GM23248 (cell line): ENCODE results near the gene CTAG1B. TPM values are rescaled to one million over a fixed set of nuclear protein-coding genes. Genes with fewer than 3 reads are reported as not detected.
"Not testable (repeated sequence)": the region's sequence is repeated elsewhere in the genome, so short reads cannot be mapped to it uniquely, and the experiment has no call there.

Source experiments
- DNase-seq: peaks from one replicate; pipeline ENCODE4 v3.0.0-alpha.2; 2015
- H2AFZ ChIP-seq: fragments of 200-600 bp; sonication (generic); 2 replicates; pipeline ENCODE4 v1.6.1; 2016; ENCODE audit warnings: antibody characterized with exemption
- H3F3A ChIP-seq: fragments of 200-600 bp; sonication (generic); 2 replicates; pipeline ENCODE4 v1.6.1; 2016; ENCODE audit warnings: mild to moderate bottlenecking, antibody characterized with exemption, mixed run types; ENCODE audit not compliant: insufficient read depth
- H3K27ac ChIP-seq: fragments of 200-600 bp; sonication (generic); 2 replicates; pipeline ENCODE4 v1.5.1; 2016; ENCODE audit warnings: mild to moderate bottlenecking
- H3K27me3 ChIP-seq: fragments of 200-600 bp; sonication (generic); replicated peaks from 2 replicates; pipeline ENCODE4 v1.6.1; 2016; ENCODE audit warnings: mild to moderate bottlenecking; ENCODE audit not compliant: insufficient read depth
- H3K36me3 ChIP-seq: fragments of 200-600 bp; sonication (generic); 2 replicates; pipeline ENCODE4 v1.6.1; 2016; ENCODE audit warnings: low read depth, mild to moderate bottlenecking
- H3K4me1 ChIP-seq: fragments of 200-600 bp; sonication (generic); 2 replicates; pipeline ENCODE4 v1.6.1; 2016; ENCODE audit warnings: mild to moderate bottlenecking; ENCODE audit not compliant: insufficient read depth
- H3K4me2 ChIP-seq: fragments of 200-600 bp; sonication (generic); one replicate; pipeline ENCODE4 v1.6.1; 2016; ENCODE audit warnings: mild to moderate bottlenecking; ENCODE audit not compliant: unreplicated experiment
- H3K4me3 ChIP-seq: fragments of 200-600 bp; sonication (generic); 2 replicates; pipeline ENCODE4 v1.5.1; 2016; ENCODE audit warnings: mild to moderate bottlenecking
- H3K79me2 ChIP-seq: fragments of 200-600 bp; sonication (generic); 2 replicates; pipeline ENCODE4 v1.6.1; 2016; ENCODE audit warnings: mild to moderate bottlenecking; ENCODE audit not compliant: insufficient read depth
- H3K9ac ChIP-seq: fragments of 200-600 bp; sonication (generic); 2 replicates; pipeline ENCODE4 v1.6.1; 2016; ENCODE audit warnings: mild to moderate bottlenecking
- H3K9me2 ChIP-seq: fragments of 200-600 bp; sonication (generic); 2 replicates; pipeline ENCODE4 v1.6.1; 2016; ENCODE audit warnings: mixed run types, mild to moderate bottlenecking, moderate library complexity; ENCODE audit not compliant: insufficient read depth
- H3K9me3 ChIP-seq: fragments of 200-600 bp; sonication (generic); one replicate; pipeline ENCODE4 v1.6.1; 2017; ENCODE audit warnings: low read depth
- H4K20me1 ChIP-seq: fragments of 200-600 bp; sonication (generic); 2 replicates; pipeline ENCODE4 v1.6.0; 2016; ENCODE audit not compliant: insufficient read depth
- EZH2 ChIP-seq: fragments of 200-600 bp; sonication (generic); IDR thresholded peaks from 2 replicates; pipeline ENCODE4 v1.6.1; 2018; ENCODE audit warnings: antibody characterized with exemption, mild to moderate bottlenecking; ENCODE audit not compliant: insufficient read depth, poor library complexity, severe bottlenecking
- EZH2phosphoT487 ChIP-seq: fragments of 200-600 bp; sonication (generic); IDR thresholded peaks from 2 replicates; pipeline ENCODE4 v1.6.1; 2018; ENCODE audit warnings: antibody characterized with exemption, moderate library complexity, mild to moderate bottlenecking, low read depth; ENCODE audit not compliant: insufficient read depth
- WGBS, 2 experiments: methylation state at CpG; one replicate each; pipeline ENCODE4 v1.1.6; 2015 to 2017; ENCODE audit warnings: low lambda C conversion rate in 2 of 2, low coverage in 1 of 2; ENCODE audit errors: missing lambda C conversion rate in 2 of 2; 5-methylcytosine and 5-hydroxymethylcytosine counted together
- in situ Hi-C: fragments of 300-500 bp; cut with MboI; formaldehyde crosslinking; loops from 2 replicates; pipeline ENCODE4 v1.15.0; 2020
- polyA plus RNA-seq: library from polyadenylated mRNA; unstranded; fragments of >200 nt; fragmentation: Nextera tagmentation; extraction: Ambion mirVana; gene quantifications from 2 replicates; pipeline ENCODE4 v1.2.1, GENCODE V29; 2016
- total RNA-seq: library from RNA; depleted of rRNA; stranded (reverse); fragments of >200 nt; shearing (Covaris generic); gene quantifications from 2 replicates; pipeline ENCODE4 v1.2.3, GENCODE V29; 2014

The CTAG1B gene
- total and polyA plus RNA-seq, 2 experiments from 2014 or later = not detected

DNA sequence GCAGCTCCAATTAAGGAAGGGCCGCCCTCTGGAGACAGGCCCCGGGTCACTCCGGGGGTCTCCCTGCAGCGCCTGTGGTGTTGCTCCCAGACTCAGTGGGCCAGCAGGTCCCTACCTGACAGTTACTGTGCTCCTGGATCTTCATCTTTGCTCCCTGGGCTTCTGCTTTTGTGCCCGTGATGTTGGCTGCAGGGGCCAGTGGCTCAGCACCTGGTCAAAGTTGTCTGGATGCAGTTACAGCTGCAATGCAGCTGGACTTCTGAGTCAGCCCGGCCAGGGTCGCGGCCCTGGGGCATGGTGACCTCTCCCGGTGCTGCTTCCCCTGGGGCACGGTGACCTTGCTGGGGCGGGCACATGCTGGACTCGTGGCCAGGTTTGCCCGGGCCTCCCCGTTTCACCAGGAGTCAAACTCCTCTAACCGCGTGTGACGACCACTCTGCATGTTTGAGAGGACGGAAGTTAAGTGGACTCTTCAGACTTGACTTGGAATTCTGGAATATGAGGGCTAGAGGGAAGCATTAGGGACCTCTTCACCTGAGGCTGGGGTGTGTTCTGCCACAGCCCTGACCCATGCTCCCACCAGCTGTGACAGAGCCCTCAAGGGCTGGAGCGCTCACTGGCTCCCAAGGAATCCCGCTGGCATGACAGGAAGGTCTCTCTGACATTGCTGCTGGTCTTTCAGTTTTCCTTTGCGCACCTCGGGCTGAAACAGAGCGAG is 30.6 kb upstream of the CTAG1B start:
- DNase-seq = no peak
- Histone ChIP-seq H3F3A (no peaks in the 10 kb centered on the region), H3K27me3 (no peaks in the 10 kb centered on the region), H3K4me1 (no peaks in the 10 kb centered on the region), H3K4me3 (no peak overlapping the region), H4K20me1 (no peaks in the 10 kb centered on the region), H3K79me2 (no peaks in the 10 kb centered on the region), H2AFZ (no peak overlapping the region), H3K9me3 (no peaks in the 10 kb centered on the region), H3K9ac (no peak overlapping the region), H3K36me3 (no peaks in the 10 kb centered on the region), H3K9me2 (no peaks in the 10 kb centered on the region), H3K4me2 (no peak overlapping the region), H3K27ac (no peak overlapping the region)
- 84 to 97% methylated on average over 7 to 16 of the region's 23 CpGs for WGBS, 2 experiments
- no peak for TF ChIP-seq EZH2
- no peak for TF ChIP-seq EZH2phosphoT487
- in situ Hi-C loops = no loop called here

GRCh38 chrX:154648931-154649330 is 29.8 kb upstream of the CTAG1B start:
- in situ Hi-C loops = no loop called here

GRCh38 chrX:154645745-154646378 is 26.8 kb upstream of the CTAG1B start:
- WGBS, 2 experiments = no CpG with 5 or more reads among the region's 24 CpGs

More at GRCh38 chrX:154648931-154649330, 29.8 kb upstream of the CTAG1B start:
- Histone ChIP-seq H3K9me3 (no peaks in the 10 kb centered on the region), H3F3A (no peaks in the 10 kb centered on the region), H3K4me3 (no peak overlapping the region), H3K9ac (no peak overlapping the region), H3K4me2 (no peak overlapping the region), H3K27ac (no peak overlapping the region), H3K79me2 (no peaks in the 10 kb centered on the region), H2AFZ (no peak overlapping the region), H3K4me1 (no peaks in the 10 kb centered on the region), H3K9me2 (no peaks in the 10 kb centered on the region), H4K20me1 (no peaks in the 10 kb centered on the region), H3K36me3 (no peaks in the 10 kb centered on the region), H3K27me3 (no peaks in the 10 kb centered on the region)
- no peak for DNase-seq
- TF ChIP-seq EZH2phosphoT487 (no peak), EZH2 (no peak)
- 71 to 85% methylated on average over 9 to 15 of the region's 15 CpGs for WGBS, 2 experiments

GRCh38 chrX:154643708-154644107 is 24.6 kb upstream of the CTAG1B start:
- H3K9ac ChIP-seq, H3K79me2 ChIP-seq, H4K20me1 ChIP-seq, H3K4me2 ChIP-seq, in situ Hi-C loops, H3K9me3 ChIP-seq, H3K36me3 ChIP-seq, H3K27me3 ChIP-seq, H3F3A ChIP-seq, DNase-seq, H2AFZ ChIP-seq, H3K4me3 ChIP-seq, H3K9me2 ChIP-seq, H3K4me1 ChIP-seq, H3K27ac ChIP-seq: not testable (repeated sequence)
- no CpG with 5 or more reads among the region's 31 CpGs for WGBS, 2 experiments

More at GRCh38 chrX:154645745-154646378, 26.8 kb upstream of the CTAG1B start:
- H3K4me2 ChIP-seq, H3K79me2 ChIP-seq, in situ Hi-C loops, H3K9me3 ChIP-seq, H3K9ac ChIP-seq, H3K9me2 ChIP-seq, H3K36me3 ChIP-seq, H3K4me1 ChIP-seq, H4K20me1 ChIP-seq, H3K27me3 ChIP-seq, H3K4me3 ChIP-seq, H3F3A ChIP-seq, DNase-seq, H2AFZ ChIP-seq, H3K27ac ChIP-seq: not testable (repeated sequence)

- H3K4me1 ChIP-seq, H3K4me3 ChIP-seq, H3K4me2 ChIP-seq, H3K9me3 ChIP-seq, H3F3A ChIP-seq, H3K79me2 ChIP-seq, DNase-seq, H3K9me2 ChIP-seq, H3K9ac ChIP-seq, H3K36me3 ChIP-seq, in situ Hi-C loops, H3K27me3 ChIP-seq, H3K27ac ChIP-seq, H4K20me1 ChIP-seq, H2AFZ ChIP-seq: not testable (repeated sequence)
- WGBS, 2 experiments = no CpG with 5 or more reads among the region's 10 CpGs
These were observed 22.7 kb upstream of the CTAG1B start for GRCh38 chrX:154641740-154642139.

GRCh38 chrX:154633661-154634060 is 14.6 kb upstream of the CTAG1B start:
- H3K79me2 ChIP-seq, H3K4me1 ChIP-seq, H2AFZ ChIP-seq, in situ Hi-C loops, H3K27ac ChIP-seq, H3K9me2 ChIP-seq, H3K4me2 ChIP-seq, H3K9me3 ChIP-seq, H4K20me1 ChIP-seq, DNase-seq, H3K36me3 ChIP-seq, H3K4me3 ChIP-seq, H3K9ac ChIP-seq, H3F3A ChIP-seq, H3K27me3 ChIP-seq: not testable (repeated sequence)
- WGBS, 2 experiments = no CpG with 5 or more reads among the region's 11 CpGs

GRCh38 chrX:154630949-154631348 is 11.9 kb upstream of the CTAG1B start:
- H3K4me2 ChIP-seq, DNase-seq, H3K4me3 ChIP-seq, H3K4me1 ChIP-seq, H3K27me3 ChIP-seq, H4K20me1 ChIP-seq, H2AFZ ChIP-seq, H3F3A ChIP-seq, H3K9ac ChIP-seq, H3K9me2 ChIP-seq, H3K9me3 ChIP-seq, H3K79me2 ChIP-seq, H3K36me3 ChIP-seq, in situ Hi-C loops, H3K27ac ChIP-seq: not testable (repeated sequence)
- WGBS, 2 experiments = no CpG with 5 or more reads among the region's 11 CpGs
